HCT116 (cell line): ENCODE results near the gene CDK11B. TPM values are rescaled to one million over a fixed set of nuclear protein-coding genes. Genes with fewer than 3 reads are reported as not detected.

Experiments used
- ATAC-seq: fragments of 200-7000 bp; cut with Tn5 transposase; 2 replicates; pipeline ENCODE4 v1.9.1; 2020; ENCODE audit warnings: mild to moderate bottlenecking, moderate library complexity
- BruUV-seq: library from RNA; stranded (reverse); fragments of 400-500 nt; replicated peaks from 2 replicates; lab custom pipeline; 2021; lab: Mats Ljungman, UMichigan
- CTCF ChIA-PET: fragments of 300-600 bp; sonication (Branson Sonifier 250); formaldehyde crosslinking; loops from one replicate; lab custom pipeline; 2021; ENCODE audit warnings: antibody characterized with exemption; lab: Charles Lee
- POLR2A ChIA-PET: fragments of 300-600, 350-600 bp; sonication (Branson Sonifier 250); formaldehyde crosslinking; loops from one replicate; lab custom pipeline; 2021; ENCODE audit warnings: antibody characterized with exemption; lab: Charles Lee
- RAD21 ChIA-PET, 2 experiments: fragments of 300-600 bp; sonication (Branson Sonifier 250); formaldehyde crosslinking; loops; one replicate each; lab custom pipeline; 2023; ENCODE audit warnings: low total read pairs in 2 of 2; ENCODE audit not compliant: uncharacterized antibody in 2 of 2, unreplicated experiment in 2 of 2, low non-redundant PET in 1 of 2; lab: Charles Lee
- DNase-seq: peaks from one replicate; pipeline ENCODE4 v3.0.0-alpha.2; 2010; ENCODE audit warnings: low read depth, low spot score
- H2AFZ ChIP-seq: fragments of 200-600 bp; shearing (Covaris generic), sonication (generic); 2 replicates; pipeline ENCODE4 v1.6.1; 2017; ENCODE audit warnings: low read depth, mixed run types, mixed read lengths, antibody characterized with exemption, low read length; ENCODE audit not compliant: poor library complexity, severe bottlenecking
- H3K27ac ChIP-seq: 2 replicates; pipeline ENCODE4 v1.5.1; 2012; ENCODE audit warnings: low read depth, low read length
- H3K27me3 ChIP-seq: fragments of 200-600 bp; sonication (generic); 2 replicates; pipeline ENCODE4 v1.6.1; 2016; ENCODE audit warnings: mixed run types, low read length, mixed read lengths; ENCODE audit not compliant: insufficient read depth
- H3K36me3 ChIP-seq, 2 experiments: fragments of 200-500 bp in 1 of 2; fragments of 200-600 bp in 1 of 2; sonication (Bioruptor generic) in 1 of 2; sonication (generic) in 1 of 2; 2 replicates each; pipeline versions ENCODE4 v1.5.1 to v1.6.1; 2014 to 2016; ENCODE audit warnings: low read length in 2 of 2, inconsistent platforms in 1 of 2, mixed read lengths in 1 of 2, mixed run types in 1 of 2; ENCODE audit not compliant: insufficient read depth in 2 of 2, control insufficient read depth in 1 of 2
- H3K4me1 ChIP-seq, 2 experiments: fragments of 200-600 bp in 1 of 2; sonication (generic) in 1 of 2; 2 replicates each; pipeline versions ENCODE4 v1.5.1 to v1.6.1; 2012 to 2017; ENCODE audit warnings: low read length in 2 of 2, inconsistent platforms in 1 of 2, mild to moderate bottlenecking in 1 of 2, mixed read lengths in 1 of 2, mixed run types in 1 of 2, moderate library complexity in 1 of 2; ENCODE audit not compliant: insufficient read depth in 2 of 2, control insufficient read depth in 1 of 2
- H3K4me2 ChIP-seq: fragments of 200-600 bp; sonication (generic); 2 replicates; pipeline ENCODE4 v1.6.1; 2017; ENCODE audit warnings: mixed run types, low read length, mixed read lengths
- H3K4me3 ChIP-seq, 2 experiments: fragments of 200-600 bp in 1 of 2; sonication (generic) in 1 of 2; replicated peaks in 1 of 2; 2 replicates each; pipeline ENCODE4 v1.5.1; 2011 to 2016; ENCODE audit warnings: low read length in 2 of 2, control low read depth in 1 of 2, low read depth in 1 of 2, mild to moderate bottlenecking in 1 of 2, mixed read lengths in 1 of 2, mixed run types in 1 of 2
- H3K79me2 ChIP-seq: fragments of 200-600 bp; sonication (generic); 2 replicates; pipeline ENCODE4 v1.6.1; 2017; ENCODE audit warnings: mild to moderate bottlenecking, mixed run types, low read length, moderate library complexity, mixed read lengths; ENCODE audit not compliant: insufficient read depth
- H3K9ac ChIP-seq: fragments of 200-600 bp; sonication (generic); 2 replicates; pipeline ENCODE4 v1.6.1; 2016; ENCODE audit warnings: low read length, mixed read lengths
- H3K9me2 ChIP-seq: fragments of 200-600 bp; sonication (generic), shearing (Covaris generic); 2 replicates; pipeline ENCODE4 v1.6.1; 2017; ENCODE audit warnings: mixed run types, mild to moderate bottlenecking, moderate library complexity; ENCODE audit not compliant: insufficient read depth
- H3K9me3 ChIP-seq, 2 experiments: fragments of 200-500 bp in 1 of 2; fragments of 200-600 bp in 1 of 2; sonication (Bioruptor generic) in 1 of 2; sonication (generic) in 1 of 2; 2 replicates each; pipeline ENCODE4 v1.6.1; 2014 to 2017; ENCODE audit warnings: low read length in 2 of 2, mixed read lengths in 2 of 2, inconsistent platforms in 1 of 2, low read depth in 1 of 2, mild to moderate bottlenecking in 1 of 2, mixed run types in 1 of 2, moderate library complexity in 1 of 2; ENCODE audit not compliant: control insufficient read depth in 1 of 2, insufficient read depth in 1 of 2
- H4K20me1 ChIP-seq: fragments of 200-600 bp; sonication (generic), shearing (Covaris generic); 2 replicates; pipeline ENCODE4 v1.6.1; 2017; ENCODE audit warnings: mixed run types, mild to moderate bottlenecking, moderate library complexity; ENCODE audit not compliant: insufficient read depth
- ATF3 ChIP-seq: IDR thresholded peaks from 2 replicates; pipeline ENCODE4 v1.6.1; 2012
- ELF1 ChIP-seq: IDR thresholded peaks from 2 replicates; pipeline ENCODE4 v1.6.1; 2012; ENCODE audit warnings: low read depth, borderline replicate concordance
- JUND ChIP-seq: IDR thresholded peaks from 2 replicates; pipeline ENCODE4 v1.6.1; 2012
- intact Hi-C: fragments of 100-400 bp; cut with micrococcal nuclease; formaldehyde crosslinking; loops from 2 replicates; pipeline ENCODE4 v1.10.0; 2022
- total RNA-seq: library from RNA; stranded (reverse); gene quantifications from one replicate; pipeline ENCODE4 v1.2.1, GENCODE V29; 2021; ENCODE audit not compliant: unreplicated experiment

CDK11B gene
- total RNA-seq, 1 experiment from 2014 or later, result 31.5 TPM

DNA sequence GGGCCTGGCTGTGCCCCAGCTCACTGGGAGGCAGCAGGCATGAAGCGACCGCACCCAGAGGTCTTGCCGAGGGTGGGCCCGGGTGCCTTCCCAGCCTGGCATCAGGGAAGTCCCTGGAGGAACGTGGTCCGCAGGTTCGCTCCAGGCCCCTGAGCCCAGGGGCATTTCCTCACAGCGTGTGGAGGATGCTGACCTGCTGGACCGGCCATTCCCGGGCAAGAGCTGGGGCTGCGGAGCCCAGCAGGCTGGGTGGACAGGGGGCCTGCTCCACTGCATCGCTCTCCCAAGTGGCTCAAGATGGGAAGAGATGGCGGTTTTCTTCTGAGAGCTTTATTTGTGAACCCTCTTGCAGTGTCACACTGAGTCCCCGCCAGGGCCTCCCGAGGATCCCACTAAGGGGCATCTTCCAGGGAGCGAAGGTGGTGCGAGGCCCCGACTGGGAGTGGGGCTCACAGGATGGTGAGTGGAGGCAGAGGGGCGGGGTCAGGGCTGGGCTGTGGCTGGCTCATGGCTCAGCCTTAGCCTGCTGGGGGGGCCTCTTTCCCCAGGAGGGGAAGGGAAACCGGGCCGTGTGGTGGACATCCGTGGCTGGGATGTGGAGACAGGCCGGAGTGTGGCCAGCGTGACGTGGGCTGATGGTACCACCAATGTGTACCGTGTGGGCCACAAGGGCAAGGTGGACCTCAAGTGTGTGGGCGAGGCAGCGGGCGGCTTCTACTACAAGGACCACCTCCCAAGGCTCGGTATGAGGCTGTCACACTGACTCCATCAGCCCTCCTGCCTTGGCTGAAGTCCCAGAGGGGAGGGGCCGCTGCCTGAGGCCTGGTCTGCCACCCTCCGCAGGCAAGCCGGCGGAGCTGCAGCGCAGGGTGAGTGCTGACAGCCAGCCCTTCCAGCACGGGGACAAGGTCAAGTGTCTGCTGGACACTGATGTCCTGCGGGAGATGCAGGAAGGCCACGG lies 34.1 kb downstream of the CDK11B start:
- Histone ChIP-seq H3K4me2 (no peak overlapping the region), H4K20me1 (no peaks in the 10 kb centered on the region), H3K4me3 (no peak overlapping the region), H3K4me1 (peaks cover 4 to 42% of the 10 kb centered on the region in 2 experiments), H3K27me3 (no peaks in the 10 kb centered on the region), H3K27ac (no peak overlapping the region), H3K9ac (no peak overlapping the region), H3K9me2 (no peaks in the 10 kb centered on the region), H2AFZ (no peak overlapping the region), H3K9me3 (no peaks in the 10 kb centered on the region), H3K79me2 (peaks cover 13% of the 10 kb centered on the region; the same call in 1 of the 2 replicates), H3K36me3 (no peaks in the 10 kb centered on the region)
- BruUV-seq, result no TSS peak
- TF ChIP-seq ATF3, result no peak
- RAD21 ChIA-PET, result no interaction called here
- DNase-seq (no peak), ATAC-seq (no peak)
- POLR2A ChIA-PET, result no interaction called here
- intact Hi-C loops, result no loop called here
- CTCF ChIA-PET, result no interaction called here

DNA sequence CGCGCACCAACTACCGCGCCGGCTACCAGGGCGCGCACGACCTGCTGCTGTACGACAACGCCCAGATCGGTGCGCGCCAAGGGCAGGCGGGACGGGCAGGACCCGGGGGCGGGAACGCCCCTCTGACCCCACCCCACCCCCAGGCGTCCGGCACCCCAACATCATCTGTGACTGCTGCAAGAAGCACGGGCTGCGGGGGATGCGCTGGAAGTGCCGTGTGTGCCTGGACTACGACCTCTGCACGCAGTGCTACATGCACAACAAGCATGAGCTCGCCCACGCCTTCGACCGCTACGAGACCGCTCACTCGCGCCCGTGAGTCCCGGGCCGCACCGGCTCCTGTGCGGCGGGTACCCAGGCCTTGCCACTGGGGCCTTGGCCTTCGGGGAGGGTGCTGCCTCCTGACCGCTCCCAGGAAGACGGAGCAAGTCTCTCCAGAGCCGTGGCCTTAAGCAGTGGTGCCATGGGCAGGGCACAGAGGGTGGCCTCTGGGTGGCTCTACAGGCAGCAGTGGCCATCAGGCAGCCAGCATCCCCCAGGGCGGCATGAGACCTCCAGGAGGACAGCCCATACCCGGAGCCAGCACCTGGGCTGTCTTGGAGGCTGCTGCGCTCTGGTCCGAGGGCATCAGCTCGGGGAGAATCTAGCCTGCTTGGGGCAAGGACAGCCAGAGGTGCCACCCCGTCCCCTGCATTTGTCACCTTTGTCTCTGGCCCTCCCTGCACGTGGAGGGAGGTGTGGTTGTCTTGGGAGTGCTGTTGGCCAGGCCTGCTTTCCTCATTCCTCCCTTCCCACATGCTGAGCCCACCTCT lies 35.0 kb downstream of the CDK11B start:
- Histone ChIP-seq H4K20me1 (no peaks in the 10 kb centered on the region), H2AFZ (no peak overlapping the region), H3K9ac (no peak overlapping the region), H3K4me1 (peaks cover 4 to 41% of the 10 kb centered on the region in 2 experiments), H3K36me3 (no peaks in the 10 kb centered on the region), H3K9me3 (no peaks in the 10 kb centered on the region), H3K4me2 (no peak overlapping the region), H3K9me2 (no peaks in the 10 kb centered on the region), H3K27ac (no peak overlapping the region; the same call in 1 of the 2 replicates), H3K27me3 (no peaks in the 10 kb centered on the region), H3K79me2 (peaks cover 12% of the 10 kb centered on the region; the same call in 1 of the 2 replicates), H3K4me3 (no peak overlapping the region)
- ATAC-seq (no peak), DNase-seq (no peak)
- ChIA-PET POLR2A (no interaction called here), CTCF (no interaction called here), RAD21 (no interaction called here)
- intact Hi-C loops, result no loop called here
- no TSS peak for BruUV-seq
- TF ChIP-seq JUND, result no peak
- no peak for TF ChIP-seq ELF1
